Naive thymus-derived CD4-positive, alpha-beta T cell (primary cell): Measurements from ENCODE around the gene UBE2Q2. TPM values are rescaled to one million over a fixed set of nuclear protein-coding genes. Genes with fewer than 3 reads are reported as not detected.
"Not testable (repeated sequence)": the region's sequence is repeated elsewhere in the genome, so short reads cannot be mapped to it uniquely, and the experiment has no call there.

Source experiments
- ATAC-seq: fragments of 150-1000 bp; cut with Tn5 transposase; 2 replicates; pipeline ENCODE4 v1.10.0; 2021; ENCODE audit warnings: mild to moderate bottlenecking, moderate library complexity
- CTCF ChIA-PET: fragments of 350-600 bp; sonication (Branson Sonifier 250); formaldehyde crosslinking; loops from one replicate; lab custom pipeline; 2021; ENCODE audit warnings: antibody characterized with exemption; lab: Charles Lee
- POLR2A ChIA-PET: fragments of 350-600 bp; sonication (Branson Sonifier 250); formaldehyde crosslinking; loops from one replicate; lab custom pipeline; 2021; ENCODE audit warnings: antibody characterized with exemption, inconsistent platforms; lab: Charles Lee
- DNase-seq, 9 donors: peaks; one replicate each; pipeline versions ENCODE4 v3.0.0 to v3.0.0-alpha.2; 2020 to 2022; ENCODE audit warnings: mixed read lengths in 1 of 9
- H3K27ac ChIP-seq: one replicate; pipeline ENCODE4 v1.7.0; 2013; ENCODE audit warnings: mild to moderate bottlenecking, low read depth, low read length, moderate library complexity
- H3K27me3 ChIP-seq, 2 donors: one replicate each; pipeline ENCODE4 v1.7.0; 2013; ENCODE audit warnings: low read length in 2 of 2, mild to moderate bottlenecking in 2 of 2, moderate library complexity in 2 of 2; ENCODE audit not compliant: control insufficient read depth in 2 of 2, insufficient read depth in 2 of 2
- H3K36me3 ChIP-seq, 3 experiments: 1 replicate in 2 of 3; 2 replicates in 1 of 3; pipeline ENCODE4 v1.7.0; 2013; ENCODE audit warnings: low read length in 3 of 3, mild to moderate bottlenecking in 3 of 3, moderate library complexity in 1 of 3; ENCODE audit not compliant: insufficient read depth in 3 of 3, control insufficient read depth in 2 of 3
- H3K4me1 ChIP-seq, 2 donors: one replicate each; pipeline ENCODE4 v1.7.0; 2013; ENCODE audit warnings: low read length in 2 of 2, mild to moderate bottlenecking in 2 of 2, moderate library complexity in 1 of 2; ENCODE audit not compliant: control insufficient read depth in 2 of 2, insufficient read depth in 2 of 2
- H3K4me3 ChIP-seq: 2 replicates; pipeline ENCODE4 v1.7.0; 2013; ENCODE audit warnings: mild to moderate bottlenecking, low read length
- H3K9me3 ChIP-seq, 3 experiments: 1 replicate in 2 of 3; 2 replicates in 1 of 3; pipeline ENCODE4 v1.7.0; 2013; ENCODE audit warnings: low read length in 3 of 3; ENCODE audit not compliant: control insufficient read depth in 2 of 3
- H3K27ac Mint-ChIP-seq, 9 donors: one replicate each; pipeline ENCODE4 v1.8.0; 2020 to 2022; ENCODE audit warnings: mixed read lengths in 9 of 9, mild to moderate bottlenecking in 8 of 9, moderate library complexity in 5 of 9, inconsistent platforms in 2 of 9
- H3K27me3 Mint-ChIP-seq, 5 donors: one replicate each; pipeline ENCODE4 v1.8.0; 2021 to 2022; ENCODE audit warnings: mixed read lengths in 5 of 5, mild to moderate bottlenecking in 1 of 5
- H3K36me3 Mint-ChIP-seq, 5 donors: one replicate each; pipeline ENCODE4 v1.8.0; 2020 to 2022; ENCODE audit warnings: mixed read lengths in 5 of 5, mild to moderate bottlenecking in 3 of 5, inconsistent platforms in 1 of 5
- H3K4me1 Mint-ChIP-seq, 7 donors: one replicate each; pipeline ENCODE4 v1.8.0; 2020 to 2022; ENCODE audit warnings: mixed read lengths in 7 of 7, mild to moderate bottlenecking in 3 of 7, inconsistent platforms in 1 of 7
- H3K4me3 Mint-ChIP-seq, 10 donors: one replicate each; pipeline ENCODE4 v1.8.0; 2020 to 2022; ENCODE audit warnings: mild to moderate bottlenecking in 10 of 10, mixed read lengths in 10 of 10, moderate library complexity in 6 of 10, inconsistent platforms in 2 of 10
- H3K9me3 Mint-ChIP-seq, 11 donors: one replicate each; pipeline ENCODE4 v1.8.0; 2020 to 2022; ENCODE audit warnings: mixed read lengths in 11 of 11, mild to moderate bottlenecking in 4 of 11, inconsistent platforms in 1 of 11, moderate library complexity in 1 of 11
- intact Hi-C, 2 donors: fragments of 100-400 bp; cut with micrococcal nuclease; formaldehyde crosslinking; loops; one replicate each; pipeline ENCODE4 v1.15.1; 2023
- polyA plus RNA-seq, 2 donors: library from polyadenylated mRNA; unstranded; fragments of 300-500 nt; fragmentation: Illumina TruSeq; gene quantifications; one replicate each; pipeline ENCODE4 v1.2.3, GENCODE V29; 2021
- total RNA-seq, 6 experiments: library from RNA in 5 of 6; stranded (reverse) in 5 of 6; gene quantifications; 1 replicate in 5 of 6; 2 replicates in 1 of 6; pipeline ENCODE4 v1.2.3 and lab custom pipeline; 2021 to 2026

The UBE2Q2 gene
- total and polyA plus RNA-seq, 7 experiments from 2014 or later: 27.7 to 32.1 (median 28.8) TPM

DNA sequence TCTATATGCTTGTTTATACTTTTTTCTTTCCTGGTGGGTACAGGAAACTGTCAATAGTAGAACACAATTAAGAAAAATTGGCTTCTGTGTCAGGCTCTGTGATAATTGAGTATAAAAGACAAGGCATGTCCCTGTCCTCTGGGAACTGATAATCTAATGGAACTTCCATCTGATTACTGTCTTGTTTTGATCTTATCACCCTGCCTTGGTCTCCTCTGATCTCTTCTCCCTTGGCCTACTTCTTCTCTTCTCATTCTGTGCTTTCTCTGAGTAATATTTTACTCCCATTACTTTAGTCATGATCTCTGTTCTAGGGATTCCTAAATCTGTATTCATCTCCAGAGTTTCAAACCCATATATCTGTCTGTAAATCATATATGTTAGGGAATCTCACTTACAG is 14.6 kb downstream of the UBE2Q2 start:
- Histone ChIP-seq H3K36me3 (peaks cover 0 to 18% (median 7%) of the 10 kb centered on the region in 3 experiments), H3K27ac (no peak overlapping the region), H3K4me3 (no peak overlapping the region), H3K9me3 (no peaks in the 10 kb centered on the region), H3K27me3 (no peaks in the 10 kb centered on the region), H3K4me1 (peaks cover 0 to 7% of the 10 kb centered on the region in 2 donors)
- intact Hi-C loops: no loop called here
- Mint-ChIP-seq H3K9me3 (no peaks in the 10 kb centered on the region), H3K36me3 (peaks cover 8 to 48% (median 22%) of the 10 kb centered on the region in 5 donors), H3K4me1 (peaks cover 24 to 60% (median 42%) of the 10 kb centered on the region in 7 donors), H3K27me3 (no peaks in the 10 kb centered on the region), H3K4me3 (no peak overlapping the region), H3K27ac (peak overlapping the region in 3 of 9 donors; percentile 11 to 63 (median 40))
- ATAC-seq (no peak), DNase-seq (no peak)
- CTCF ChIA-PET: no interaction called here
- POLR2A ChIA-PET: no interaction called here

- no peak for DNase-seq
- H3K27me3 Mint-ChIP-seq: no peaks in the 10 kb centered on the region
Observed at GRCh38 chr15:75861750-75862402, 18.6 kb downstream of the UBE2Q2 start.

GRCh38 chr15:75862796-75863195 is 19.5 kb downstream of the UBE2Q2 start:
- Histone ChIP-seq H3K27ac (no peak overlapping the region), H3K9me3 (no peaks in the 10 kb centered on the region), H3K27me3 (no peaks in the 10 kb centered on the region), H3K36me3 (peaks cover 0 to 13% (median 0%) of the 10 kb centered on the region in 3 experiments), H3K4me3 (no peak overlapping the region), H3K4me1 (no peaks in the 10 kb centered on the region)
- intact Hi-C loops: no loop called here
- Mint-ChIP-seq H3K4me1 (peaks cover 43 to 82% (median 61%) of the 10 kb centered on the region in 7 donors), H3K9me3 (no peaks in the 10 kb centered on the region), H3K36me3 (peaks cover 10 to 63% (median 26%) of the 10 kb centered on the region in 5 donors), H3K4me3 (no peak overlapping the region), H3K27ac (peak overlapping the region in 2 of 9 donors; percentile 5 to 14), H3K27me3 (no peaks in the 10 kb centered on the region)
- POLR2A ChIA-PET: no interaction called here
- ATAC-seq: no peak
- CTCF ChIA-PET: no interaction called here
- DNase-seq: no peak

More at GRCh38 chr15:75861750-75862402, 18.6 kb downstream of the UBE2Q2 start:
- H3K36me3 Mint-ChIP-seq: peaks cover 10 to 56% (median 26%) of the 10 kb centered on the region in 5 donors
- intact Hi-C loops: no loop called here
- no peaks in the 10 kb centered on the region for H3K4me1 ChIP-seq
- ChIA-PET POLR2A (no interaction called here), CTCF (no interaction called here)
- H3K27ac ChIP-seq: no peak overlapping the region
- no peak overlapping the region for H3K4me3 Mint-ChIP-seq
- no peak overlapping the region for H3K4me3 ChIP-seq
- H3K9me3 ChIP-seq: no peaks in the 10 kb centered on the region
- ATAC-seq: no peak
- no peaks in the 10 kb centered on the region for H3K9me3 Mint-ChIP-seq
- no peaks in the 10 kb centered on the region for H3K27me3 ChIP-seq
- H3K36me3 ChIP-seq: peaks cover 0 to 13% (median 0%) of the 10 kb centered on the region in 3 experiments
- peaks cover 40 to 79% (median 56%) of the 10 kb centered on the region in 7 donors for H3K4me1 Mint-ChIP-seq
- no peak overlapping the region for H3K27ac Mint-ChIP-seq

DNA sequence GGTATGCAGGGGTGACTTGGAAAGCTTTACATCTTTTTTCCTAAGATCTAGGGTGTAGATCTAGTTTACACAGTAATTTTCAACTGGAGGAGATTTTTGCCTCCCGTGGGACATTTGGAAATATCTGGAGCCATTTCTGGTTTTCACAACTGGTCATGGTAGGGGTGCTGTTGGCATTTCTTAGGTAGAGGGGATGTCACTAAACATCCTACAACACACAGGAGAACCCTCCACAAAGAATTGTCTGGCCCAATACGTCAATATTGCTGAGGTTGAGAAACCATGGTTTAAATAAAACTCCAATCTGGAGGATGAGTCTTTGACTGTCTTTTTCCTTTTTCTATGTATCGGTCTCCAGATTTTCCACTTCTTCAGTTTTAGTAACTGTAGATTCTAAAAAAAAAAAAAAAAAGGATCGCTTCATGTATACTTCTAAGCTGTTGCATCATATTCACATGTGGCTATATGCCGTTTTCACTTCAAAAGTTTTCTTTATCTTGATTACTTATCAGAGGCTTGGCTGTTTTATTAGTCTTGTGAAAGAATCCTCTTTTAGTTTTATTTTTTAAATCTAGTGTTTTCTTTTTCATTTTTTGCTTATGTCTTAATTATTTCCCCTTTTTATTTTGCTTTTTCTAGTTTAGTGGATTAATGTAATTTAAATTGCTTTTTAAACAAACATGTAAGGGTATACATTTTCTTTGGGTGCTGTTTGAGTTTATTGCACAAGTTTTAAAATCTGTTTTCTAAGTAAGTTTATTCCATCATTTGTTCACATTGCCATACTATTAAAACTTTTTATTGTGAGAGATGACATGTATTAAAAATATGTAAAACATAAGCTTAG is 21.2 kb downstream of the UBE2Q2 start:
- peaks cover 0 to 13% (median 5%) of the 10 kb centered on the region in 3 experiments for H3K36me3 ChIP-seq
- intact Hi-C loops: no loop called here
- Mint-ChIP-seq H3K36me3 (peaks cover 4 to 59% (median 23%) of the 10 kb centered on the region in 5 donors), H3K4me1 (peaks cover 31 to 70% (median 46%) of the 10 kb centered on the region in 7 donors), H3K27ac (no peak overlapping the region), H3K27me3 (no peaks in the 10 kb centered on the region), H3K9me3 (no peaks in the 10 kb centered on the region), H3K4me3 (no peak overlapping the region)
- no peaks in the 10 kb centered on the region for H3K27me3 ChIP-seq
- CTCF ChIA-PET: interaction anchor here (0.8 kb wide), 1 partner anchor 667 kb away, joined by 5 read pairs; no protein-coding TSS in a partner anchor
- POLR2A ChIA-PET: no interaction called here
- ATAC-seq: no peak
- no peaks in the 10 kb centered on the region for H3K4me1 ChIP-seq
- H3K4me3 ChIP-seq: no peak overlapping the region
- no peak overlapping the region for H3K27ac ChIP-seq
- H3K9me3 ChIP-seq: no peaks in the 10 kb centered on the region
- DNase-seq: no peak

GRCh38 chr15:75866045-75866444 is 22.8 kb downstream of the UBE2Q2 start:
- H3K27ac ChIP-seq, H3K4me3 Mint-ChIP-seq, H3K27me3 ChIP-seq, H3K9me3 Mint-ChIP-seq, POLR2A ChIA-PET, H3K4me1 ChIP-seq, intact Hi-C loops, H3K4me3 ChIP-seq, CTCF ChIA-PET, H3K36me3 ChIP-seq, H3K9me3 ChIP-seq, DNase-seq, ATAC-seq, H3K27me3 Mint-ChIP-seq: not testable (repeated sequence)
- H3K36me3 Mint-ChIP-seq: peaks cover 9 to 54% (median 16%) of the 10 kb centered on the region in 5 donors
- peak overlapping the region in 4 of 9 donors; percentile 25 to 60 (median 46) for H3K27ac Mint-ChIP-seq
- peaks cover 30 to 61% (median 44%) of the 10 kb centered on the region in 7 donors for H3K4me1 Mint-ChIP-seq

DNA sequence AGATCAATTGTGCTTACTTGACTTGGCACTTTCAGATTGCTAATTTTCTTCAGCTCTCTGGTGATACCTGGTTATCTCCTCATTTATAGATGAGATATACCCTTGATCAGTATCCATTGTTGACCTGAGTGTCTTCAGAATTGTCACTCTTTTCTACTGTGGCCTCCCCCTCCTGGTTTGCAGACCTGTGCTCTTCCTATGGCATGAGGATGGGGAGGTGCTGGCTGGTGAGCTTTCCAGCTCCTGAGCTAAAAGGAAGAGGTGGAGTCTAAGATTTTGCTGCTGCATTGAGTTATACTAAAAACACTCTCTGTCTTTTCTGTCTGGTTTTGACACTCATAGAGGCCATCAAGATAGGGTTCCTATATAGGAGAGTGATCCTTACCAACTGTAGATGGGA is 23.7 kb downstream of the UBE2Q2 start:
- ATAC-seq (no peak), DNase-seq (no peak)
- no peak overlapping the region for H3K27ac ChIP-seq
- Mint-ChIP-seq H3K4me3 (no peak overlapping the region), H3K4me1 (peaks cover 30 to 58% (median 44%) of the 10 kb centered on the region in 7 donors), H3K27me3 (no peaks in the 10 kb centered on the region), H3K27ac (peak overlapping the region in 3 of 9 donors; percentile 40 to 57 (median 48)), H3K9me3 (no peaks in the 10 kb centered on the region), H3K36me3 (peaks cover 11 to 52% (median 13%) of the 10 kb centered on the region in 5 donors)
- H3K4me3 ChIP-seq: no peak overlapping the region
- H3K27me3 ChIP-seq: no peaks in the 10 kb centered on the region
- CTCF ChIA-PET: interaction anchor here (0.6 kb wide), 1 partner anchor 24 kb away, joined by 8 read pairs; no protein-coding TSS in a partner anchor
- H3K4me1 ChIP-seq: no peaks in the 10 kb centered on the region
- POLR2A ChIA-PET: no interaction called here
- peaks cover 0 to 9% (median 7%) of the 10 kb centered on the region in 3 experiments for H3K36me3 ChIP-seq
- intact Hi-C loops: no loop called here
- H3K9me3 ChIP-seq: no peaks in the 10 kb centered on the region
